Stimulated activated CD4-positive, alpha-beta T cell treated with anti-CD3 and anti-CD28 coated beads, TNF-alpha, amount 100 ng/mL, for 24 hours (primary cell): ENCODE measurements around the gene ERICH6B.

Experiments
- DNase-seq, 3 experiments: peaks; one replicate each; pipeline ENCODE4 v3.0.0-alpha.2; 2020; ENCODE audit warnings: low read depth in 3 of 3

Gene ERICH6B

GRCh38 chr13:45542391-45542790 is 73.1 kb downstream of the ERICH6B start:
- DNase-seq: no peak

GRCh38 chr13:45541806-45542205 is 73.7 kb downstream of the ERICH6B start:
- no peak for DNase-seq

- no peak for DNase-seq
Measured at GRCh38 chr13:45540864-45541263, 74.7 kb downstream of the ERICH6B start.

GRCh38 chr13:45540195-45540594 is 75.3 kb downstream of the ERICH6B start:
- no peak for DNase-seq

- DNase-seq: no peak
Measured at GRCh38 chr13:45538382-45538781, 77.2 kb downstream of the ERICH6B start.

- DNase-seq: no peak
Measured at GRCh38 chr13:45537516-45537915, 78.0 kb downstream of the ERICH6B start.

GRCh38 chr13:45536224-45536623 is 79.3 kb downstream of the ERICH6B start:
- no peak for DNase-seq

GRCh38 chr13:45534604-45535003 is 80.9 kb downstream of the ERICH6B start:
- no peak for DNase-seq

- DNase-seq: no peak
Measured at GRCh38 chr13:45529758-45530157, 85.8 kb downstream of the ERICH6B start.

GRCh38 chr13:45527699-45528462 is 87.7 kb downstream of the ERICH6B start:
- no peak for DNase-seq

- no peak for DNase-seq
Measured at GRCh38 chr13:45522571-45522970, 93.0 kb downstream of the ERICH6B start.

GRCh38 chr13:45521297-45521696 is 94.2 kb downstream of the ERICH6B start:
- DNase-seq: no peak

GRCh38 chr13:45519493-45519892 is 96.0 kb downstream of the ERICH6B start:
- no peak for DNase-seq

- DNase-seq: no peak
Measured at GRCh38 chr13:45518525-45519245, 96.9 kb downstream of the ERICH6B start.

- no peak for DNase-seq
Measured at GRCh38 chr13:45516757-45517156, 98.8 kb downstream of the ERICH6B start.

GRCh38 chr13:45512098-45512496 is 103.4 kb downstream of the ERICH6B start:
- DNase-seq: no peak

GRCh38 chr13:45511310-45512097 is 104.0 kb downstream of the ERICH6B start:
- DNase-seq: no peak

- no peak for DNase-seq
Measured at GRCh38 chr13:45510672-45511071, 104.9 kb downstream of the ERICH6B start.

- no peak for DNase-seq
Measured at GRCh38 chr13:45508776-45509175, 106.8 kb downstream of the ERICH6B start.

GRCh38 chr13:45506811-45507210 is 108.7 kb downstream of the ERICH6B start:
- DNase-seq: no peak

- no peak for DNase-seq
Measured at GRCh38 chr13:45503658-45504057, 111.9 kb downstream of the ERICH6B start.

- no peak for DNase-seq
Measured at GRCh38 chr13:45501175-45501526, 114.4 kb downstream of the ERICH6B start.
